Measurements from ENCODE around the gene BCL2L11.

BCL2L11 gene

GRCh38 chr2:111121828-111122630 lies 1.3 kb downstream of the BCL2L11 start:
- TF ChIP-seq CTCF (IDR thresholded peaks at IDR 0.05; ENCODE audit: control insufficient read depth, insufficient read depth, low read depth, low read length, missing control alignments): no peak
- DNase-seq (ENCODE audit: low read depth): peak; percentile 42
- H3K4me3 ChIP-seq (ENCODE audit: control insufficient read depth, low read depth, low read length): peak overlapping the region; percentile 76

GRCh38 chr2:111122631-111123421 lies 2.1 kb downstream of the BCL2L11 start:
- peak; percentile 28 for DNase-seq (ENCODE audit: low read depth)
- peak overlapping the region; percentile 78 for H3K4me3 ChIP-seq (ENCODE audit: control insufficient read depth, low read depth, low read length)
- TF ChIP-seq CTCF (IDR thresholded peaks at IDR 0.05; ENCODE audit: control insufficient read depth, insufficient read depth, low read depth, low read length, missing control alignments): no peak

GRCh38 chr2:111123751-111124150 lies 3.0 kb downstream of the BCL2L11 start:
- no peak for TF ChIP-seq CTCF (IDR thresholded peaks at IDR 0.05; ENCODE audit: control insufficient read depth, insufficient read depth, low read depth, low read length, missing control alignments)
- no peak overlapping the region for H3K4me3 ChIP-seq (ENCODE audit: control insufficient read depth, low read depth, low read length)
- DNase-seq (ENCODE audit: low read depth): no peak

- no peak overlapping the region for H3K4me3 ChIP-seq (ENCODE audit: control insufficient read depth, low read depth, low read length)
- no peak for TF ChIP-seq CTCF (IDR thresholded peaks at IDR 0.05; ENCODE audit: control insufficient read depth, insufficient read depth, low read depth, low read length, missing control alignments)
- DNase-seq (ENCODE audit: low read depth): no peak
Measured at GRCh38 chr2:111126581-111126980, 5.9 kb downstream of the BCL2L11 start.

GRCh38 chr2:111127351-111127750 lies 6.6 kb downstream of the BCL2L11 start:
- no peak overlapping the region for H3K4me3 ChIP-seq (ENCODE audit: control insufficient read depth, low read depth, low read length)
- no peak for TF ChIP-seq CTCF (IDR thresholded peaks at IDR 0.05; ENCODE audit: control insufficient read depth, insufficient read depth, low read depth, low read length, missing control alignments)
- no peak for DNase-seq (ENCODE audit: low read depth)

GRCh38 chr2:111128096-111128495 lies 7.4 kb downstream of the BCL2L11 start:
- DNase-seq (ENCODE audit: low read depth): no peak
- no peak for TF ChIP-seq CTCF (IDR thresholded peaks at IDR 0.05; ENCODE audit: control insufficient read depth, insufficient read depth, low read depth, low read length, missing control alignments)
- no peak overlapping the region for H3K4me3 ChIP-seq (ENCODE audit: control insufficient read depth, low read depth, low read length)

Data from AG09309 (cell line).